Immature natural killer cell (primary cell): ENCODE results near the gene TEX29. TPM values are rescaled to one million over a fixed set of nuclear protein-coding genes. Genes with fewer than 3 reads are reported as not detected.

Experiments
- DNase-seq, 3 donors: peaks; one replicate each; pipeline ENCODE4 v3.0.0; 2022; ENCODE audit warnings: mixed read lengths in 1 of 3
- H3K27ac Mint-ChIP-seq, 6 donors: one replicate each; pipeline ENCODE4 v1.8.0; 2020; ENCODE audit warnings: mixed read lengths in 6 of 6, mild to moderate bottlenecking in 5 of 6, inconsistent platforms in 4 of 6, moderate library complexity in 3 of 6
- H3K27me3 Mint-ChIP-seq, 3 donors: one replicate each; pipeline ENCODE4 v1.8.0; 2020 to 2021; ENCODE audit warnings: low read depth in 3 of 3, mild to moderate bottlenecking in 3 of 3, mixed read lengths in 3 of 3, moderate library complexity in 3 of 3, inconsistent platforms in 1 of 3
- H3K36me3 Mint-ChIP-seq, 3 donors: one replicate each; pipeline ENCODE4 v1.8.0; 2020; ENCODE audit warnings: mixed read lengths in 3 of 3, inconsistent platforms in 2 of 3, mild to moderate bottlenecking in 2 of 3
- H3K4me1 Mint-ChIP-seq, 2 donors: one replicate each; pipeline ENCODE4 v1.8.0; 2020; ENCODE audit warnings: inconsistent platforms in 2 of 2, mild to moderate bottlenecking in 2 of 2, mixed read lengths in 2 of 2, moderate library complexity in 1 of 2
- H3K4me3 Mint-ChIP-seq, 5 donors: one replicate each; pipeline ENCODE4 v1.8.0; 2020; ENCODE audit warnings: mild to moderate bottlenecking in 5 of 5, mixed read lengths in 5 of 5, inconsistent platforms in 3 of 5, moderate library complexity in 3 of 5
- H3K9me3 Mint-ChIP-seq, 6 donors: one replicate each; pipeline ENCODE4 v1.8.0; 2020; ENCODE audit warnings: mild to moderate bottlenecking in 6 of 6, mixed read lengths in 6 of 6, inconsistent platforms in 4 of 6, moderate library complexity in 3 of 6
- polyA plus RNA-seq, 3 donors: library from polyadenylated mRNA; unstranded; fragments of 300-500 nt; fragmentation: Illumina TruSeq; gene quantifications; one replicate each; pipeline ENCODE4 v1.2.3, GENCODE V29; 2021

The TEX29 gene
- polyA plus RNA-seq = 1 to 10 TPM in 1 of 3 donors, not detected in 2; 1.4 TPM

- peaks cover 0 to 13% (median 4%) of the 10 kb centered on the region in 3 donors for H3K36me3 Mint-ChIP-seq
Measured at GRCh38 chr13:111319998-111320911, at the start of gene TEX29. Gene TEX29 (plus strand): TSS chr13:111320642. CDS start chr13:111320891, 249 bp downstream.

GRCh38 chr13:111270765-111271698 lies 49.4 kb upstream of the TEX29 start:
- Mint-ChIP-seq H3K9me3 (no peaks in the 10 kb centered on the region), H3K4me3 (no peak overlapping the region), H3K27ac (peak overlapping the region in 1 of 6 donors; percentile 67), H3K4me1 (peaks cover 7 to 22% of the 10 kb centered on the region in 2 donors), H3K36me3 (peaks cover 0 to 31% (median 15%) of the 10 kb centered on the region in 3 donors), H3K27me3 (peaks cover 0 to 8% (median 2%) of the 10 kb centered on the region in 3 donors)
- no peak for DNase-seq

More at GRCh38 chr13:111319998-111320911, at the start of gene TEX29:
- Mint-ChIP-seq H3K27ac (peak within 1 kb of the TSS in 1 of 6 donors; percentile 29), H3K9me3 (no peaks in the 10 kb centered on the region), H3K4me1 (peaks cover 0 to 1% of the 10 kb centered on the region in 2 donors), H3K4me3 (no peak within 1 kb of the TSS), H3K27me3 (peaks cover 0 to 7% (median 3%) of the 10 kb centered on the region in 3 donors)
- DNase-seq = no peak

GRCh38 chr13:111272117-111272516 lies 48.3 kb upstream of the TEX29 start:
- DNase-seq = no peak
- H3K27me3 Mint-ChIP-seq = peaks cover 0 to 3% (median 2%) of the 10 kb centered on the region in 3 donors
- H3K27ac Mint-ChIP-seq = no peak overlapping the region
- no peak overlapping the region for H3K4me3 Mint-ChIP-seq
- H3K36me3 Mint-ChIP-seq = peaks cover 0 to 32% (median 18%) of the 10 kb centered on the region in 3 donors
- H3K4me1 Mint-ChIP-seq = peaks cover 2 to 12% of the 10 kb centered on the region in 2 donors
- H3K9me3 Mint-ChIP-seq = no peaks in the 10 kb centered on the region

GRCh38 chr13:111275382-111275781 lies 45.1 kb upstream of the TEX29 start:
- H3K36me3 Mint-ChIP-seq = peaks cover 0 to 47% (median 27%) of the 10 kb centered on the region in 3 donors
- peak overlapping the region in 2 of 6 donors; percentile 11 to 17 for H3K27ac Mint-ChIP-seq

GRCh38 chr13:111275995-111276618 lies 44.3 kb upstream of the TEX29 start:
- peaks cover under 1 to 52% (median 33%) of the 10 kb centered on the region in 3 donors for H3K36me3 Mint-ChIP-seq
- H3K27me3 Mint-ChIP-seq = peaks cover 0 to 2% (median 1%) of the 10 kb centered on the region in 3 donors
- no peaks in the 10 kb centered on the region for H3K9me3 Mint-ChIP-seq
- peaks cover 0 to 6% of the 10 kb centered on the region in 2 donors for H3K4me1 Mint-ChIP-seq
- no peak overlapping the region for H3K4me3 Mint-ChIP-seq
- H3K27ac Mint-ChIP-seq = no peak overlapping the region
- no peak for DNase-seq

More at GRCh38 chr13:111275382-111275781, 45.1 kb upstream of the TEX29 start:
- DNase-seq = no peak
- H3K27me3 Mint-ChIP-seq = peaks cover 0 to 3% (median 2%) of the 10 kb centered on the region in 3 donors
- no peak overlapping the region for H3K4me3 Mint-ChIP-seq
- peaks cover 1 to 4% of the 10 kb centered on the region in 2 donors for H3K4me1 Mint-ChIP-seq
- no peaks in the 10 kb centered on the region for H3K9me3 Mint-ChIP-seq

GRCh38 chr13:111278258-111278657 lies 42.2 kb upstream of the TEX29 start:
- DNase-seq = no peak
- H3K27me3 Mint-ChIP-seq = peaks cover 0 to 2% (median 1%) of the 10 kb centered on the region in 3 donors
- H3K36me3 Mint-ChIP-seq = peaks cover 10 to 59% (median 40%) of the 10 kb centered on the region in 3 donors
- peaks cover 0 to 6% of the 10 kb centered on the region in 2 donors for H3K4me1 Mint-ChIP-seq
- H3K4me3 Mint-ChIP-seq = no peak overlapping the region
- peak overlapping the region in 1 of 6 donors; percentile 39 for H3K27ac Mint-ChIP-seq
- no peaks in the 10 kb centered on the region for H3K9me3 Mint-ChIP-seq

- H3K36me3 Mint-ChIP-seq = peaks cover 16 to 66% (median 45%) of the 10 kb centered on the region in 3 donors
- peaks cover 0 to 6% of the 10 kb centered on the region in 2 donors for H3K4me1 Mint-ChIP-seq
- no peak overlapping the region for H3K4me3 Mint-ChIP-seq
- H3K27me3 Mint-ChIP-seq = peaks cover 0 to 2% (median 2%) of the 10 kb centered on the region in 3 donors
- no peak overlapping the region for H3K27ac Mint-ChIP-seq
- H3K9me3 Mint-ChIP-seq = no peaks in the 10 kb centered on the region
- no peak for DNase-seq
Measured at GRCh38 chr13:111278743-111279652, 41.4 kb upstream of the TEX29 start.

GRCh38 chr13:111280226-111280625 lies 40.2 kb upstream of the TEX29 start:
- H3K27me3 Mint-ChIP-seq = peaks cover 0 to 2% (median 2%) of the 10 kb centered on the region in 3 donors
- no peak overlapping the region for H3K4me3 Mint-ChIP-seq
- no peak for DNase-seq
- H3K27ac Mint-ChIP-seq = no peak overlapping the region
- H3K4me1 Mint-ChIP-seq = peaks cover 0 to 6% of the 10 kb centered on the region in 2 donors
- H3K9me3 Mint-ChIP-seq = no peaks in the 10 kb centered on the region
- H3K36me3 Mint-ChIP-seq = peaks cover 21 to 70% (median 48%) of the 10 kb centered on the region in 3 donors

- Mint-ChIP-seq H3K36me3 (peaks cover 21 to 69% (median 49%) of the 10 kb centered on the region in 3 donors), H3K27me3 (peaks cover 0 to 2% (median 0%) of the 10 kb centered on the region in 3 donors), H3K4me3 (no peak overlapping the region), H3K9me3 (no peaks in the 10 kb centered on the region), H3K4me1 (peaks cover 0 to 6% of the 10 kb centered on the region in 2 donors), H3K27ac (peak overlapping the region in 2 of 6 donors; percentile 13 to 30)
- no peak for DNase-seq
Measured at GRCh38 chr13:111280681-111281585, 39.5 kb upstream of the TEX29 start.

GRCh38 chr13:111281751-111282311 lies 38.6 kb upstream of the TEX29 start:
- peak overlapping the region in 1 of 6 donors; percentile 17 for H3K27ac Mint-ChIP-seq
- H3K4me3 Mint-ChIP-seq = no peak overlapping the region
- H3K9me3 Mint-ChIP-seq = no peaks in the 10 kb centered on the region
- H3K27me3 Mint-ChIP-seq = peaks cover 0 to 2% (median 0%) of the 10 kb centered on the region in 3 donors
- peaks cover 21 to 66% (median 50%) of the 10 kb centered on the region in 3 donors for H3K36me3 Mint-ChIP-seq
- peaks cover 0 to 6% of the 10 kb centered on the region in 2 donors for H3K4me1 Mint-ChIP-seq
- no peak for DNase-seq

- Mint-ChIP-seq H3K4me3 (no peak overlapping the region), H3K9me3 (no peaks in the 10 kb centered on the region), H3K27ac (no peak overlapping the region), H3K36me3 (peaks cover 22 to 65% (median 51%) of the 10 kb centered on the region in 3 donors), H3K27me3 (peaks cover 0 to 2% (median 0%) of the 10 kb centered on the region in 3 donors), H3K4me1 (peaks cover 0 to 6% of the 10 kb centered on the region in 2 donors)
- no peak for DNase-seq
Measured at GRCh38 chr13:111282425-111282824, 38.0 kb upstream of the TEX29 start.
